ENCODE data around the gene TMEM62.
A peak's percentile ranks its signal among the peaks of the same experiment; 100 is the strongest.
"Not testable (repeated sequence)": the region's sequence is repeated elsewhere in the genome, so short reads cannot be mapped to it uniquely, and the experiment has no call there.

The TMEM62 gene

GRCh38 chr15:43168192-43169107 is 35.1 kb downstream of the TMEM62 start:
- no peak overlapping the region for H3K4me3 ChIP-seq
- no peak overlapping the region for H3K27ac ChIP-seq
- TF ChIP-seq Cebpa-rat (IDR thresholded peaks at IDR 0.05), result no peak
- H3K9me3 ChIP-seq, result peaks cover 28% of the 10 kb centered on the region
- H3K4me2 ChIP-seq, result no peak overlapping the region
- no peak overlapping the region for H3K9ac ChIP-seq
- H3K4me1 ChIP-seq, result no peaks in the 10 kb centered on the region
- H4K20me1 ChIP-seq, result no peaks in the 10 kb centered on the region
- no peaks in the 10 kb centered on the region for H3K27me3 ChIP-seq
- H3K36me3 ChIP-seq, result peaks cover 68% of the 10 kb centered on the region

GRCh38 chr15:43169888-43170287 is 36.5 kb downstream of the TMEM62 start:
- Histone ChIP-seq H3K4me1 (no peaks in the 10 kb centered on the region), H3K9ac (no peak overlapping the region), H3K36me3 (peaks cover 71% of the 10 kb centered on the region), H4K20me1 (no peaks in the 10 kb centered on the region), H3K27ac (no peak overlapping the region), H3K4me2 (no peak overlapping the region), H3K27me3 (no peaks in the 10 kb centered on the region), H3K9me3 (peaks cover 37% of the 10 kb centered on the region), H3K4me3 (no peak overlapping the region)
- no peak for TF ChIP-seq Cebpa-rat (IDR thresholded peaks at IDR 0.05)

GRCh38 chr15:43175656-43176309 is 42.4 kb downstream of the TMEM62 start:
- H3K27ac ChIP-seq, H3K4me1 ChIP-seq, H4K20me1 ChIP-seq, H3K27me3 ChIP-seq, H3K4me2 ChIP-seq, H3K4me3 ChIP-seq, H3K9ac ChIP-seq: not testable (repeated sequence)
- H3K36me3 ChIP-seq, result peaks cover 62% of the 10 kb centered on the region
- H3K9me3 ChIP-seq, result peaks cover 46% of the 10 kb centered on the region

- not testable (repeated sequence) for H4K20me1 ChIP-seq, H3K4me3 ChIP-seq, H3K4me2 ChIP-seq, H3K27ac ChIP-seq, H3K4me1 ChIP-seq, H3K9ac ChIP-seq, H3K27me3 ChIP-seq
- Histone ChIP-seq H3K36me3 (peaks cover 54% of the 10 kb centered on the region), H3K9me3 (peaks cover 34% of the 10 kb centered on the region)
These were observed 43.8 kb downstream of the TMEM62 start for GRCh38 chr15:43177147-43177546.

- Histone ChIP-seq H3K4me3 (no peak overlapping the region), H3K9ac (no peak overlapping the region), H3K27ac (no peak overlapping the region), H3K4me2 (no peak overlapping the region), H3K4me1 (peaks cover 23% of the 10 kb centered on the region), H3K27me3 (no peaks in the 10 kb centered on the region), H3K36me3 (peaks cover 23% of the 10 kb centered on the region), H4K20me1 (peaks cover 15% of the 10 kb centered on the region; the same call in 1 of the 2 replicates), H3K9me3 (no peaks in the 10 kb centered on the region)
- no peak for TF ChIP-seq Cebpa-rat (IDR thresholded peaks at IDR 0.05)
These were observed 49.9 kb downstream of the TMEM62 start for GRCh38 chr15:43183270-43183669.

- peak overlapping the region; percentile 82 for H3K4me3 ChIP-seq
- peaks cover 20% of the 10 kb centered on the region for H3K36me3 ChIP-seq
- H4K20me1 ChIP-seq, result peaks cover 20% of the 10 kb centered on the region; the same call in 1 of the 2 replicates
- peak overlapping the region; percentile 98 for H3K4me2 ChIP-seq
- peak overlapping the region; percentile 87; the same call in 1 of the 2 replicates for H3K27ac ChIP-seq
- H3K4me1 ChIP-seq, result peaks cover 23% of the 10 kb centered on the region
- H3K27me3 ChIP-seq, result no peaks in the 10 kb centered on the region
- TF ChIP-seq Cebpa-rat (IDR thresholded peaks at IDR 0.05), result no peak
- peak overlapping the region; percentile 88; the same call in 1 of the 2 replicates for H3K9ac ChIP-seq
- H3K9me3 ChIP-seq, result no peaks in the 10 kb centered on the region
These were observed 51.2 kb downstream of the TMEM62 start for GRCh38 chr15:43184407-43185124.

GRCh38 chr15:43185157-43186002 is 52.0 kb downstream of the TMEM62 start, which contains the start of gene CCNDBP1:
Gene CCNDBP1, plus strand, starts transcription at chr15:43185403. Its CDS starts 96 bp downstream, at chr15:43185499.
- H3K4me2 ChIP-seq, result peak within 1 kb of the TSS; percentile 98
- peak within 1 kb of the TSS; percentile 82 for H3K4me3 ChIP-seq
- H3K9me3 ChIP-seq, result no peaks in the 10 kb centered on the region
- H3K4me1 ChIP-seq, result peaks cover 23% of the 10 kb centered on the region
- peak within 1 kb of the TSS; percentile 88 for H3K9ac ChIP-seq
- peaks cover 20% of the 10 kb centered on the region; the same call in 1 of the 2 replicates for H4K20me1 ChIP-seq
- H3K27ac ChIP-seq, result peak within 1 kb of the TSS; percentile 87
- H3K27me3 ChIP-seq, result no peaks in the 10 kb centered on the region
- peaks cover 27% of the 10 kb centered on the region for H3K36me3 ChIP-seq
- TF ChIP-seq Cebpa-rat (IDR thresholded peaks at IDR 0.05), result no peak

- Histone ChIP-seq H4K20me1 (peaks cover 20% of the 10 kb centered on the region; the same call in 1 of the 2 replicates), H3K4me3 (peak overlapping the region; percentile 82), H3K27me3 (no peaks in the 10 kb centered on the region), H3K9me3 (no peaks in the 10 kb centered on the region), H3K36me3 (peaks cover 33% of the 10 kb centered on the region), H3K27ac (peak overlapping the region; percentile 87), H3K9ac (peak overlapping the region; percentile 88), H3K4me1 (peaks cover 23% of the 10 kb centered on the region), H3K4me2 (peak overlapping the region; percentile 98)
- TF ChIP-seq Cebpa-rat (IDR thresholded peaks at IDR 0.05), result no peak
These were observed 52.6 kb downstream of the TMEM62 start for GRCh38 chr15:43186003-43186353.

All from BLaER1 (cell line).